AG08396 (cell line): ENCODE results near the gene DR1.
"Not testable (repeated sequence)": the region's sequence is repeated elsewhere in the genome, so short reads cannot be mapped to it uniquely, and the experiment has no call there.

Experiments
- DNase-seq: peaks from one replicate; pipeline ENCODE4 v3.0.0; 2012; ENCODE audit warnings: low spot score, mixed read lengths

Gene DR1

GRCh38 chr1:93340090-93340489 lies 5.6 kb upstream of the DR1 start:
- no peak for DNase-seq

- no peak for DNase-seq
These were observed 1.2 kb upstream of the DR1 start for GRCh38 chr1:93344484-93344883.

- DNase-seq: no peak
These were observed 648 bp upstream of the DR1 start for GRCh38 chr1:93344886-93345632.

- DNase-seq: peak; percentile 33
These were observed 800 bp downstream of the DR1 start for GRCh38 chr1:93346421-93346993.

- no peak for DNase-seq
These were observed 1.7 kb downstream of the DR1 start for GRCh38 chr1:93347334-93347899.

- no peak for DNase-seq
These were observed 2.5 kb downstream of the DR1 start for GRCh38 chr1:93348104-93348728.

- no peak for DNase-seq
These were observed 3.8 kb downstream of the DR1 start for GRCh38 chr1:93349231-93350135.

GRCh38 chr1:93350322-93350721 lies 4.6 kb downstream of the DR1 start:
- no peak for DNase-seq

GRCh38 chr1:93350875-93351274 lies 5.2 kb downstream of the DR1 start:
- DNase-seq: no peak

GRCh38 chr1:93351346-93351745 lies 5.6 kb downstream of the DR1 start:
- not testable (repeated sequence) for DNase-seq

GRCh38 chr1:93352376-93352775 lies 6.7 kb downstream of the DR1 start:
- no peak for DNase-seq

GRCh38 chr1:93353286-93353685 lies 7.6 kb downstream of the DR1 start:
- no peak for DNase-seq

GRCh38 chr1:93354749-93355148 lies 9.0 kb downstream of the DR1 start:
- DNase-seq: no peak

GRCh38 chr1:93357242-93357641 lies 11.5 kb downstream of the DR1 start:
- no peak for DNase-seq

- no peak for DNase-seq
These were observed 12.6 kb downstream of the DR1 start for GRCh38 chr1:93358293-93358692.

- no peak for DNase-seq
These were observed 14.4 kb downstream of the DR1 start for GRCh38 chr1:93360111-93360510.

- no peak for DNase-seq
These were observed 16.5 kb downstream of the DR1 start for GRCh38 chr1:93362237-93362636.

- DNase-seq: no peak
These were observed 20.1 kb downstream of the DR1 start for GRCh38 chr1:93365813-93366212.

- no peak for DNase-seq
These were observed 24.0 kb downstream of the DR1 start for GRCh38 chr1:93369734-93370133.

- no peak for DNase-seq
These were observed 28.8 kb downstream of the DR1 start for GRCh38 chr1:93374334-93375106.

- DNase-seq: no peak
These were observed 38.9 kb downstream of the DR1 start for GRCh38 chr1:93384656-93385055.
